PFSK-1 (cell line): ENCODE data around the gene CCNYL1.

Experiments used
- POLR2AphosphoS5 ChIP-seq: IDR thresholded peaks from 2 replicates; pipeline ENCODE4 v1.6.1; 2012; ENCODE audit warnings: low read depth, mild to moderate bottlenecking, control low read depth, low read length, moderate library complexity
- TAF1 ChIP-seq: IDR thresholded peaks from 2 replicates; pipeline ENCODE4 v1.6.1; 2012; ENCODE audit warnings: low read length, control low read depth, borderline replicate concordance; ENCODE audit not compliant: insufficient read depth
- TF ChIP-seq, protein P1 (sequence below), 2 experiments: IDR thresholded peaks; 2 replicates each; pipeline versions ENCODE4 v1.6.1 to v1.8.0; 2011 to 2012; ENCODE audit warnings: low read depth in 2 of 2, low read length in 2 of 2, control low read depth in 1 of 2, inconsistent platforms in 1 of 2, mild to moderate bottlenecking in 1 of 2, moderate library complexity in 1 of 2; ENCODE audit not compliant: insufficient read depth in 1 of 2

DNA sequence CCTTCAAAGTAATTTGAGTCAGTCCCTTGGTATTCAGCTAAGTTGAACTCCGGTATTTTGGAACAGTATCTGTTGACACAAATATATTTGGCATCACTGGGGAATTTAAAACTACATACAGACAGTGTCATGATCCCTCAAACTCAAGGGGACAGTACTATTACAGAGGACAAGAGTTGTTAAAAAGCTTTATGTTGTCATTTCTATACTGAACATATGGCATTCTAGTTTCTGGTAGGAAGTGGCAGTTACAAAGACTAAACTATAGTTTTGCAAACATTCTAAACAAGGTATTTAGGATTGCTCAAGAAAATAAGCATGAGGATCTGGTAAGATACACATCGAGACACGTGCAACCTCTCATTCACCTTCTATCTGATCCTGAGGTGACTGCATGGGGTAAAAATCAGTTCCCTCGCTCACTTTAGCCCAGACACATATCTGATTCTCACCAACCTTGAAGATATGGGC lies 16.6 kb upstream of the CCNYL1 start:
- TF ChIP-seq POLR2AphosphoS5 (no peak), TAF1 (no peak)
- TF ChIP-seq, protein P1, sequence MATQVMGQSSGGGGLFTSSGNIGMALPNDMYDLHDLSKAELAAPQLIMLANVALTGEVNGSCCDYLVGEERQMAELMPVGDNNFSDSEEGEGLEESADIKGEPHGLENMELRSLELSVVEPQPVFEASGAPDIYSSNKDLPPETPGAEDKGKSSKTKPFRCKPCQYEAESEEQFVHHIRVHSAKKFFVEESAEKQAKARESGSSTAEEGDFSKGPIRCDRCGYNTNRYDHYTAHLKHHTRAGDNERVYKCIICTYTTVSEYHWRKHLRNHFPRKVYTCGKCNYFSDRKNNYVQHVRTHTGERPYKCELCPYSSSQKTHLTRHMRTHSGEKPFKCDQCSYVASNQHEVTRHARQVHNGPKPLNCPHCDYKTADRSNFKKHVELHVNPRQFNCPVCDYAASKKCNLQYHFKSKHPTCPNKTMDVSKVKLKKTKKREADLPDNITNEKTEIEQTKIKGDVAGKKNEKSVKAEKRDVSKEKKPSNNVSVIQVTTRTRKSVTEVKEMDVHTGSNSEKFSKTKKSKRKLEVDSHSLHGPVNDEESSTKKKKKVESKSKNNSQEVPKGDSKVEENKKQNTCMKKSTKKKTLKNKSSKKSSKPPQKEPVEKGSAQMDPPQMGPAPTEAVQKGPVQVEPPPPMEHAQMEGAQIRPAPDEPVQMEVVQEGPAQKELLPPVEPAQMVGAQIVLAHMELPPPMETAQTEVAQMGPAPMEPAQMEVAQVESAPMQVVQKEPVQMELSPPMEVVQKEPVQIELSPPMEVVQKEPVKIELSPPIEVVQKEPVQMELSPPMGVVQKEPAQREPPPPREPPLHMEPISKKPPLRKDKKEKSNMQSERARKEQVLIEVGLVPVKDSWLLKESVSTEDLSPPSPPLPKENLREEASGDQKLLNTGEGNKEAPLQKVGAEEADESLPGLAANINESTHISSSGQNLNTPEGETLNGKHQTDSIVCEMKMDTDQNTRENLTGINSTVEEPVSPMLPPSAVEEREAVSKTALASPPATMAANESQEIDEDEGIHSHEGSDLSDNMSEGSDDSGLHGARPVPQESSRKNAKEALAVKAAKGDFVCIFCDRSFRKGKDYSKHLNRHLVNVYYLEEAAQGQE (IDR thresholded peaks at IDR 0.05; ENCODE audit: insufficient read depth in 1 of 2, low read depth in 2 of 2, low read length in 2 of 2): no peak
